Esophagus squamous epithelium (tissue), 5 donors: ENCODE measurements around the gene FRMD5. TPM values are rescaled to one million over a fixed set of nuclear protein-coding genes. Genes with fewer than 3 reads are reported as not detected.

Source experiments
- DNase-seq: peaks from one replicate; lab custom pipeline; 2025; lab: John Stamatoyannopoulos, UW
- H3K27ac ChIP-seq, 4 donors: fragments of 200-600 bp; sonication (generic); one replicate each; pipeline ENCODE4 v1.5.1; 2016 to 2019; ENCODE audit warnings: mild to moderate bottlenecking in 1 of 4
- H3K27me3 ChIP-seq, 4 donors: fragments of 200-600 bp; sonication (generic); 1 replicate in 3 of 4; 2 replicates in 1 of 4; pipeline versions ENCODE4 v1.5.1 to v1.6.0; 2017 to 2021; ENCODE audit warnings: antibody characterized with exemption in 1 of 4
- H3K36me3 ChIP-seq, 3 donors: fragments of 200-600 bp; sonication (generic); one replicate each; pipeline ENCODE4 v1.5.1; 2016 to 2019
- H3K4me1 ChIP-seq, 3 donors: fragments of 200-600 bp; sonication (generic); one replicate each; pipeline ENCODE4 v1.5.1; 2017 to 2019
- H3K4me3 ChIP-seq, 4 donors: fragments of 200-600 bp; sonication (generic); 1 replicate in 3 of 4; 2 replicates in 1 of 4; pipeline ENCODE4 v1.5.1; 2016 to 2019; ENCODE audit warnings: mild to moderate bottlenecking in 2 of 4, moderate library complexity in 1 of 4
- H3K9me3 ChIP-seq, 3 donors: fragments of 200-600 bp; sonication (generic); one replicate each; pipeline ENCODE4 v1.5.1; 2016 to 2019
- POLR2A ChIP-seq, 4 donors: fragments of 450-650 bp; IDR thresholded peaks; one replicate each; pipeline ENCODE4 v1.6.1; 2017; ENCODE audit warnings: antibody characterized with exemption in 4 of 4, mild to moderate bottlenecking in 4 of 4, moderate library complexity in 3 of 4
- WGBS, 2 donors: methylation state at CpG; one replicate each; pipeline ENCODE4 v1.1.5; 2018; 5-methylcytosine and 5-hydroxymethylcytosine counted together
- intact Hi-C: fragments of 100-400 bp; cut with DNase I; formaldehyde crosslinking; loops from one replicate; pipeline ENCODE4 v1.15.0; 2022
- total RNA-seq, 4 donors: library from RNA; depleted of rRNA; stranded (reverse); fragments of >200 nt; gene quantifications; one replicate each; pipeline ENCODE4 v1.1.0, GENCODE V29; 2016
- TF ChIP-seq, protein P1 (sequence below), 6 experiments: fragments of 450-650 bp in 4 of 6; fragments of 200-600 bp in 2 of 6; sonication (generic) in 2 of 6; IDR thresholded peaks; one replicate each; pipeline ENCODE4 v1.5.1; 2016 to 2019; ENCODE audit warnings: antibody characterized with exemption in 6 of 6, mild to moderate bottlenecking in 4 of 6, moderate library complexity in 4 of 6
- donor health status: DM: yes; HTN: yes; CAD: no.

The FRMD5 gene
- total RNA-seq, 4 donors from 2014 or later = 0.19 TPM; not detected in 3

- no peak for TF ChIP-seq POLR2A (IDR thresholded peaks at IDR 0.05)
- TF ChIP-seq, protein P1, sequence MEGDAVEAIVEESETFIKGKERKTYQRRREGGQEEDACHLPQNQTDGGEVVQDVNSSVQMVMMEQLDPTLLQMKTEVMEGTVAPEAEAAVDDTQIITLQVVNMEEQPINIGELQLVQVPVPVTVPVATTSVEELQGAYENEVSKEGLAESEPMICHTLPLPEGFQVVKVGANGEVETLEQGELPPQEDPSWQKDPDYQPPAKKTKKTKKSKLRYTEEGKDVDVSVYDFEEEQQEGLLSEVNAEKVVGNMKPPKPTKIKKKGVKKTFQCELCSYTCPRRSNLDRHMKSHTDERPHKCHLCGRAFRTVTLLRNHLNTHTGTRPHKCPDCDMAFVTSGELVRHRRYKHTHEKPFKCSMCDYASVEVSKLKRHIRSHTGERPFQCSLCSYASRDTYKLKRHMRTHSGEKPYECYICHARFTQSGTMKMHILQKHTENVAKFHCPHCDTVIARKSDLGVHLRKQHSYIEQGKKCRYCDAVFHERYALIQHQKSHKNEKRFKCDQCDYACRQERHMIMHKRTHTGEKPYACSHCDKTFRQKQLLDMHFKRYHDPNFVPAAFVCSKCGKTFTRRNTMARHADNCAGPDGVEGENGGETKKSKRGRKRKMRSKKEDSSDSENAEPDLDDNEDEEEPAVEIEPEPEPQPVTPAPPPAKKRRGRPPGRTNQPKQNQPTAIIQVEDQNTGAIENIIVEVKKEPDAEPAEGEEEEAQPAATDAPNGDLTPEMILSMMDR (IDR thresholded peaks at IDR 0.05) = no peak
- DNase-seq = no peak
- 52 to 64% methylated on average over 4 of the region's 4 CpGs for WGBS, 2 donors
- H3K4me3 ChIP-seq = no peak overlapping the region
- no peak overlapping the region for H3K27ac ChIP-seq
- H3K4me1 ChIP-seq = peaks cover 0 to 6% (median 0%) of the 10 kb centered on the region in 3 donors
- H3K27me3 ChIP-seq = peaks cover 0 to 9% (median 0%) of the 10 kb centered on the region in 4 donors
- no peaks in the 10 kb centered on the region for H3K9me3 ChIP-seq
- intact Hi-C loops = no loop called here
- H3K36me3 ChIP-seq = no peaks in the 10 kb centered on the region
These were observed 273.1 kb downstream of the FRMD5 start for GRCh38 chr15:43922021-43922420.

DNA sequence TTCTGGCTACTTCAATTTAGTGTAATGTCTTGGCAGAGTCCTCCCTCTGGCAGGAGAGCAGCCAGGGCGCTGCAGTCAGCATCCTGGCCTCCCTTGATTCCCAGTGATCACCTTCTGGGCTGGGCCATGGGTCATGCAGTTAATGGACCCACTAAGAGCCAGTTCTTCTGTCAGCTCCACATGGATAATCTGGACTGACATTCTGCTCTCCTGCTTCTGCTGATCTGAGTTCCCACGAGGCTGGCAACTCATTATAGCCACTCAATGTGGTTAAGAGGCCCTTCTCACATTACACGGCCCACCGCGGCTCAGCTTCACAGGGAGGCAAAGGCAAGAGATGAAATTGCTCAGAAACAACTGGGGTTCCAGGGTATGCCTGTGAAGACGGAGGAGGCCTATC lies 274.3 kb downstream of the FRMD5 start:
- WGBS, 2 donors = 79 to 80% methylated on average over 3 to 6 of the region's 6 CpGs

GRCh38 chr15:43920254-43920600 lies 274.8 kb downstream of the FRMD5 start:
- intact Hi-C loops = no loop called here
- Histone ChIP-seq H3K36me3 (no peaks in the 10 kb centered on the region), H3K4me3 (no peak overlapping the region), H3K27me3 (peaks cover 0 to 9% (median 0%) of the 10 kb centered on the region in 4 donors), H3K4me1 (peaks cover 0 to 6% (median 0%) of the 10 kb centered on the region in 3 donors), H3K27ac (no peak overlapping the region), H3K9me3 (no peaks in the 10 kb centered on the region)
- TF ChIP-seq POLR2A (IDR thresholded peaks at IDR 0.05) = no peak
- TF ChIP-seq, protein P1 (IDR thresholded peaks at IDR 0.05) = no peak
- 40 to 41% methylated on average over 2 of the region's 2 CpGs for WGBS, 2 donors
- no peak for DNase-seq

More for the DNA sequence above, 274.3 kb downstream of the FRMD5 start:
- no peaks in the 10 kb centered on the region for H3K9me3 ChIP-seq
- intact Hi-C loops = no loop called here
- TF ChIP-seq, protein P1 (IDR thresholded peaks at IDR 0.05) = no peak
- no peak for TF ChIP-seq POLR2A (IDR thresholded peaks at IDR 0.05)
- DNase-seq = no peak
- H3K36me3 ChIP-seq = no peaks in the 10 kb centered on the region
- no peak overlapping the region for H3K4me3 ChIP-seq
- peaks cover 0 to 9% (median 0%) of the 10 kb centered on the region in 4 donors for H3K27me3 ChIP-seq
- no peak overlapping the region for H3K27ac ChIP-seq
- H3K4me1 ChIP-seq = peaks cover 0 to 6% (median 0%) of the 10 kb centered on the region in 3 donors

DNA sequence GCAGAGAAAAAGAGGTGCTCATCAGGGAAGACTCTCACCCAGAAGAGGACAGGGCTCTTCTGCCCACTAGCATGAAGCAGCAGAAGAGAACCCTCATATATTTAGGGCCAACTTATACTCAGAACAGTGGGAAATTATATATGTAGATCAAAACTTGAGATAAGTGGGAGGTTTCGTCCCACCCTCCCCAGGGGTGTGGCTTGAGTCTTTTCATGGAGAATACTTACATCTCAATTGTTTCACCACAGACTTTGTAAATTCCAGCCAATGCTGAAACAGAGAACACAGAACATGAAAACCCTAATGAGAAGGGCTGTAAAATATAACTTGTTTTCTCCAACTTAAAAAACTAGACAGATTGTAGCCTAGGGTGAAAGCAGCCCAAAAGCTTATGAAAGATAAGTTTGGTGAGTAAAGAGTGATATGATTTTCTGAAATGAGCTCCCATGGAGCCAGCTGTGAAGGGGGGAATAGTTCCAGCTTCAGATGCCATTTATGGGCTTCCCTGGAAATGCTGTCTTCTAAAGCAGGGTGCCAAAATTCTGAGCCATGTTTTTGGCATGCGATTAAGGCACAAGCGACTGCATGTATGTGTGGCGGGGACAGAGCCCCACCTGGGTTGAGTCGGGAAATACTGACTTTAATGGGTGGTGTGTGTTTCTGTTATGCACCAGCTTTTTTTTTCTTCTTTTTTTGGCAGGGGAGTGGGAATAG lies 275.4 kb downstream of the FRMD5 start:
- H3K4me1 ChIP-seq = peaks cover 0 to 6% (median 0%) of the 10 kb centered on the region in 3 donors
- H3K4me3 ChIP-seq = no peak overlapping the region
- WGBS, 2 donors = 31 to 37% methylated on average over 5 of the region's 5 CpGs
- TF ChIP-seq POLR2A (IDR thresholded peaks at IDR 0.05) = no peak
- TF ChIP-seq, protein P1 (IDR thresholded peaks at IDR 0.05) = no peak
- no peak for DNase-seq
- intact Hi-C loops = no loop called here
- H3K9me3 ChIP-seq = no peaks in the 10 kb centered on the region
- H3K36me3 ChIP-seq = no peaks in the 10 kb centered on the region
- H3K27ac ChIP-seq = no peak overlapping the region
- peaks cover 0 to 9% (median 0%) of the 10 kb centered on the region in 4 donors for H3K27me3 ChIP-seq

DNA sequence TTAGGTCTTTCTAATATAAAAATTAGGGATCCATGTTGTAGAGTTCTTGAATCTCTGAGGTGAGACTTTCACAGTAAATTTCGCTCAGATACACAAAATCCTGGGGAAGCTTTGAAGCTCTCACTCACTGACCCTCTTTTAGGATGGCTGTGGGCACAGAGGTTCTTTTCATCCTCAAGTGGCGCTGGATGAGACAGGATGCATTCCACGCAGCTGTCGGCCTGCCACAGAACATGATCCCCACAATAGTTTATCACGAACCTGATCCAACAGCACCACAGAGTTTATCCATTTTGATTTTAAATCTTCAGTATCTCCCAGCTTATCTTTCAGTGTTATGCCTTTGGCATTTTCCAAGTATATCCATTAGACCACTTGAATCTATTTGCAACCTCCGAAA lies 276.4 kb downstream of the FRMD5 start:
- Histone ChIP-seq H3K4me3 (no peak overlapping the region), H3K27ac (no peak overlapping the region), H3K27me3 (peaks cover 0 to 9% (median 0%) of the 10 kb centered on the region in 4 donors), H3K36me3 (no peaks in the 10 kb centered on the region), H3K9me3 (no peaks in the 10 kb centered on the region), H3K4me1 (peaks cover 0 to 6% (median 0%) of the 10 kb centered on the region in 3 donors)
- 81 to 92% methylated on average over 6 of the region's 6 CpGs for WGBS, 2 donors
- no peak for DNase-seq
- TF ChIP-seq, protein P1 (IDR thresholded peaks at IDR 0.05) = no peak
- no peak for TF ChIP-seq POLR2A (IDR thresholded peaks at IDR 0.05)
- intact Hi-C loops = no loop called here
